PC-3 (cell line): ENCODE results near the gene PERP. TPM values are rescaled to one million over a fixed set of nuclear protein-coding genes. Genes with fewer than 3 reads are reported as not detected.

ENCODE experiments used
- ATAC-seq: fragments of 200-7000 bp; cut with Tn5 transposase; 2 replicates; pipeline ENCODE4 v1.9.1; 2020; ENCODE audit warnings: mild to moderate bottlenecking, moderate library complexity
- Bru-seq: library from RNA; stranded (reverse); fragments of 400-500 nt; gene quantifications from one replicate; lab custom pipeline; 2021; lab: Mats Ljungman, UMichigan
- BruChase-seq, 2 experiments: library from RNA; stranded (reverse); fragments of 400-500 nt; gene quantifications; one replicate each; lab custom pipeline; 2021; lab: Mats Ljungman, UMichigan
- BruUV-seq: library from RNA; stranded (reverse); fragments of 400-500 nt; replicated peaks from 2 replicates; lab custom pipeline; 2021; lab: Mats Ljungman, UMichigan
- CTCF ChIA-PET: fragments of 300-600 bp; sonication (Branson Sonifier 250); formaldehyde crosslinking; loops from one replicate; lab custom pipeline; 2022; ENCODE audit warnings: antibody characterized with exemption; lab: Charles Lee
- POLR2A ChIA-PET: fragments of 300-600 bp; sonication (Branson Sonifier 250); formaldehyde crosslinking; loops from one replicate; lab custom pipeline; 2022; ENCODE audit warnings: antibody characterized with exemption; ENCODE audit not compliant: unreplicated experiment; lab: Charles Lee
- DNase-seq: peaks from one replicate; pipeline ENCODE4 v3.0.0-alpha.2; 2015
- H2AFZ ChIP-seq: fragments of 300-600 bp; sonication (generic); 2 replicates; pipeline ENCODE4 v1.6.0; 2016; ENCODE audit warnings: antibody characterized with exemption, low read length
- H3F3A ChIP-seq: fragments of 300-600 bp; sonication (generic); one replicate; pipeline ENCODE4 v1.6.0; 2017; ENCODE audit warnings: antibody characterized with exemption, low read length, control low read depth, mild to moderate bottlenecking; ENCODE audit not compliant: unreplicated experiment
- H3K27ac ChIP-seq: fragments of 300-600 bp; sonication (generic); 2 replicates; pipeline ENCODE4 v1.5.1; 2016; ENCODE audit warnings: mild to moderate bottlenecking, low read length
- H3K27me3 ChIP-seq: fragments of 300-600 bp; sonication (generic); 2 replicates; pipeline ENCODE4 v1.6.1; 2016; ENCODE audit warnings: low read length, mixed read lengths
- H3K36me3 ChIP-seq: fragments of 300-600 bp; sonication (generic); 2 replicates; pipeline ENCODE4 v1.6.1; 2016; ENCODE audit warnings: low read depth, mixed run types, low read length, mixed read lengths
- H3K4me1 ChIP-seq: fragments of 300-600 bp; sonication (generic); 2 replicates; pipeline ENCODE4 v1.5.1; 2016; ENCODE audit warnings: low read length; ENCODE audit not compliant: insufficient read depth
- H3K4me2 ChIP-seq: fragments of 300-600 bp; sonication (generic); 2 replicates; pipeline ENCODE4 v1.6.0; 2016; ENCODE audit warnings: low read length
- H3K4me3 ChIP-seq: fragments of 300-600 bp; sonication (generic); 2 replicates; pipeline ENCODE4 v1.5.1; 2016; ENCODE audit warnings: mild to moderate bottlenecking, low read length, mixed read lengths
- H3K79me2 ChIP-seq: fragments of 300-600 bp; sonication (generic); 2 replicates; pipeline ENCODE4 v1.6.1; 2017; ENCODE audit warnings: low read length, mixed read lengths
- H3K9ac ChIP-seq: fragments of 300-600 bp; sonication (generic); 2 replicates; pipeline ENCODE4 v1.6.0; 2016; ENCODE audit warnings: mild to moderate bottlenecking, low read length
- H3K9me2 ChIP-seq: fragments of 300-600 bp; sonication (generic); replicated peaks from 2 replicates; pipeline ENCODE4 v1.6.1; 2016; ENCODE audit warnings: mixed run types, low read length, mixed read lengths
- H3K9me3 ChIP-seq: fragments of 300-600 bp; sonication (generic); 2 replicates; pipeline ENCODE4 v1.6.1; 2016; ENCODE audit warnings: low read length, mixed read lengths
- H4K20me1 ChIP-seq: fragments of 300-600 bp; sonication (generic); 2 replicates; pipeline ENCODE4 v1.6.1; 2016; ENCODE audit warnings: low read length, mixed read lengths
- CTCF ChIP-seq: fragments of 300-600 bp; sonication (generic); conservative IDR thresholded peaks from 2 replicates; pipeline ENCODE4 v1.5.1; 2017; ENCODE audit warnings: antibody characterized with exemption, low read depth, mild to moderate bottlenecking, low read length
- EZH2 ChIP-seq: fragments of 300-600 bp; sonication (generic); IDR thresholded peaks from one replicate; pipeline ENCODE4 v1.6.1; 2017; ENCODE audit warnings: antibody characterized with exemption, mild to moderate bottlenecking, low read length; ENCODE audit not compliant: unreplicated experiment
- EZH2phosphoT487 ChIP-seq: fragments of 300-600 bp; sonication (generic); IDR thresholded peaks from 2 replicates; pipeline ENCODE4 v1.6.1; 2018; ENCODE audit warnings: mild to moderate bottlenecking, antibody characterized with exemption, low read length, borderline replicate concordance
- intact Hi-C: fragments of 100-400 bp; cut with micrococcal nuclease; formaldehyde crosslinking; loops from 2 replicates; pipeline ENCODE4 v1.9.0; 2023
- long read RNA-seq: library from polyadenylated mRNA; unstranded; transcript quantifications from one replicate; pipeline ENCODE4 v2.0.0, GENCODE V29; 2021; ENCODE audit not compliant: unreplicated experiment
- total RNA-seq: library from RNA; depleted of rRNA; stranded (reverse); fragments of >200 nt; gene quantifications from 2 replicates; pipeline ENCODE4 v1.2.3, GENCODE V29; 2014; rRNA removed

Gene PERP
- total RNA-seq: 42.5 and 50.3 TPM in 2 replicates
- percentile 76 among the genes with signal in this experiment for Bru-seq, nascent RNA
- BruChase-seq, experiment 1, labeled RNA remaining after a 6-hour chase: percentile 84 among the genes with signal in this experiment
- BruChase-seq, experiment 2, labeled RNA remaining after a 2-hour chase: percentile 71 among the genes with signal in this experiment
- long read RNA-seq, full-length matches to known transcripts: 309 of 406 reads
- long read RNA-seq, partial matches to known transcripts: 2 of 406 reads
- long read RNA-seq, other reads (novel, unspliced or antisense): 95 of 406 reads

- TF ChIP-seq EZH2 (no peak), EZH2phosphoT487 (no peak), CTCF (no peak)
- Histone ChIP-seq H3K4me3 (peak within 1 kb of the TSS; percentile 95), H3K36me3 (no peaks in the 10 kb centered on the region; the same call in 1 of the 2 replicates), H3K4me2 (peak within 1 kb of the TSS; percentile 97), H2AFZ (peak within 1 kb of the TSS; percentile 94), H4K20me1 (no peaks in the 10 kb centered on the region), H3K27ac (peak within 1 kb of the TSS; percentile 69), H3K4me1 (peaks cover 23% of the 10 kb centered on the region), H3K9me2 (no peaks in the 10 kb centered on the region), H3K79me2 (peaks cover 41% of the 10 kb centered on the region), H3K9me3 (no peaks in the 10 kb centered on the region), H3K9ac (peak within 1 kb of the TSS; percentile 94), H3K27me3 (no peaks in the 10 kb centered on the region), H3F3A (no peaks in the 10 kb centered on the region)
- BruUV-seq: no TSS peak
- CTCF ChIA-PET: no interaction called here
- POLR2A ChIA-PET: interaction anchor here (0.6 to 0.9 kb wide), 2 partner anchors 79 to 270 kb away, joined by 3 to 4 read pairs; no protein-coding TSS in a partner anchor
- intact Hi-C loops: loop anchor here (5.0 to 10.0 kb wide), 2 partner anchors 252 to 400 kb away; no protein-coding TSS in a partner anchor
- peak; percentile 86 for ATAC-seq
- DNase-seq: peak; percentile 86
Observed at GRCh38 chr6:138107078-138107751, at the start of gene PERP. Gene PERP, minus strand, starts transcription at chr6:138107419. Its CDS starts 79 bp downstream, at chr6:138107340.

DNA sequence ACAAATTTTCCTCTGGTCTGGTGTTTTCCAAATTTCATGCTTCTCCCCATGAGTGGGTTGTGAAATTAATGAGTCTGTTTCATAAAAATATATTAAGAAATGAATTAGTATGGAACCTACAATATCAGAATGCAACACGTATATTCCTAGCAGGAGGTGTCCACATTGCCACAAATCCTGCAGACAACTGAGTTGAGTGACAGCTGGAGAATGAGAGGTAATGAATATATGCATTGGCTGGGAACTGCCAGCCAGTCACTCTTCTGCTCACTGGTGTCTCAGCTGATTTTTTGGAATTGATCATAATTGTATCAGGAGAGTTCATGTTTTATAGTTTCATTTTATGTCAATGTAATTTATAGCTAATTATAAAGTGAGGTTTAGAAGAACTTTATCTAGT lies 48.2 kb upstream of the PERP start:
- H3K27me3 ChIP-seq: 0 out of 2 replicates have a peak, but pooled peaks cover 12% of the 10 kb centered on the region
- no peaks in the 10 kb centered on the region for H3F3A ChIP-seq
- no TSS peak for BruUV-seq
- no peak for ATAC-seq
- H2AFZ ChIP-seq: no peak overlapping the region
- TF ChIP-seq EZH2 (no peak), EZH2phosphoT487 (no peak), CTCF (no peak)
- intact Hi-C loops: no loop called here
- DNase-seq: no peak
- H3K4me3 ChIP-seq: no peak overlapping the region
- no peak overlapping the region for H3K27ac ChIP-seq
- H3K36me3 ChIP-seq: no peaks in the 10 kb centered on the region
- no peak overlapping the region for H3K4me2 ChIP-seq
- no peak overlapping the region for H3K9ac ChIP-seq
- no peaks in the 10 kb centered on the region for H3K79me2 ChIP-seq
- no peaks in the 10 kb centered on the region for H3K4me1 ChIP-seq
- CTCF ChIA-PET: no interaction called here
- no peaks in the 10 kb centered on the region for H3K9me2 ChIP-seq
- H4K20me1 ChIP-seq: no peaks in the 10 kb centered on the region
- POLR2A ChIA-PET: interaction anchor here (0.6 kb wide), 1 partner anchor 211 kb away, joined by 3 read pairs; no protein-coding TSS in a partner anchor
- no peaks in the 10 kb centered on the region for H3K9me3 ChIP-seq
